ENCODE data around the gene VPS4A. TPM values are rescaled to one million over a fixed set of nuclear protein-coding genes. Genes with fewer than 3 reads are reported as not detected.
"Not testable (repeated sequence)": the region's sequence is repeated elsewhere in the genome, so short reads cannot be mapped to it uniquely, and the experiment has no call there.

VPS4A gene
- total RNA-seq, 2 experiments from 2014 or later, result 34.3 to 35.8 TPM

DNA sequence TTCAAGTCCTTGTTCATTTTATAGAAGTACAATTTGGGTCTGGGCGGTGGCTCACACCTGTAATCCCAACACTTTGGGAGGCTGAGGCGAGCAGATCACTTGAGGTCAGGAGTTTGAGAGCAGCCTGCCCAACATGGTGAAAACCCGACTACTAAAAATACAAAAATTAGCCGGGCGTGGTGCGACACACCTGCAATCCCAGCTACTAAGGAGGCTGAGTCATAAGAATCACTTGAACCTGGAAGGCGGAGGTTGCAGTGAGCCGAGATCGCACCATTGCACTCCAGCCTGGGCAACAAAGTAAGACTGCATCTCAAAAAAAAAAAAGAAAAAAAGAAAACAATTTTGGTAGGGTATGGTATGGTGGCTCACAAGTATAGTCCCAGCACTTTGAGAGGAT, 48.9 kb downstream of the VPS4A start:
- H3K4me3 Mint-ChIP-seq; H3K27me3 Mint-ChIP-seq (ENCODE audit: low read depth); CTCF ChIA-PET; intact Hi-C loops (cut with micrococcal nuclease); H3K27ac Mint-ChIP-seq; H3K4me1 Mint-ChIP-seq (ENCODE audit: low read depth); DNase-seq; H3K9me3 Mint-ChIP-seq: not testable (repeated sequence)
- H3K36me3 Mint-ChIP-seq (ENCODE audit: low read depth), result peaks cover 27% of the 10 kb centered on the region

DNA sequence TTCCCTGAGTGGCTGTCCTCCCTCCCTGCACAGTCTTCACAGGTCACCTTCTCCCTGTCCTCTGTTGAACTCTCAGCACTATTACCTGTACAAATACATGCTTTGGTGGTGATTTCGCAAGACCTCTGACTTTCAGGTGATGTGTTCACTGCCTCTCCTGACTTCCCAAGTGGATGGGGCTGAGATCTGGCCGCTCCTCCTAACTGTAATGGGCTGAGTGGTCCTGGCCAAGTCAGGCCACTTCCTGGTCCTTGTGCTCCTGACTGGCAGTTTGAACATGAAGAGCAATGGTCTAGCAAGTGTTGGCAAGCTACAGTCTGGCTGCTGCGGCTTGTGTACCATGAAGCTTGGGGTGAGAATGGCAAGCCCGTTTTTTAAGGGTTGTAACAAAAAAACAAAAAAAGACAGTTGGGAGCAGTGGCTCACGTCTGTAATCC, 52.1 kb downstream of the VPS4A start:
- no peak overlapping the region for H3K27ac Mint-ChIP-seq
- peaks cover 12% of the 10 kb centered on the region for H3K4me1 Mint-ChIP-seq (ENCODE audit: low read depth)
- peaks cover 32% of the 10 kb centered on the region for H3K36me3 Mint-ChIP-seq (ENCODE audit: low read depth)
- no peaks in the 10 kb centered on the region for H3K9me3 Mint-ChIP-seq
- no peaks in the 10 kb centered on the region for H3K27me3 Mint-ChIP-seq (ENCODE audit: low read depth)
- no peak overlapping the region for H3K4me3 Mint-ChIP-seq
- DNase-seq, result no peak
- intact Hi-C loops (cut with micrococcal nuclease), result no loop called here
- CTCF ChIA-PET, result no interaction called here

DNA sequence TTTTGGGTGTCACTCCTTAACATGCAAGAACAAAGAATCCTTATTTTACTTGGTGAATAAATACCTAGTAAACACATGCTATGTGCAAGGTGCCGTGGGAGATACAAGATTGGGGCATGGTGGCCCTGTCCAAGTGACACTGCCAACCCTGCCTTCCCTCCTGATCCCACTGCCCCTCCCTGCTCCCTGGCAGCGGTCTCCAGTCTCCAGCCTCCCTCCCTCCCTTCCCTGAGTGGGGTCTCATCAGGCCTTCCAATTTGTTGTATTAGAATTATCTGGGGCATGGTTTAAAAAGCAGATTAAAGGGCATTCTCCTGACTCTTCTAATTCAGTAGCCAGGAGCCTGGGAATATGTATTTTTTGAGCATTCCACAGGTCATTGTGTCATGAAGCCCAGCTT, 52.9 kb downstream of the VPS4A start:
- Mint-ChIP-seq H3K36me3 (ENCODE audit: low read depth) (peaks cover 35% of the 10 kb centered on the region), H3K4me3 (no peak overlapping the region), H3K4me1 (ENCODE audit: low read depth) (peaks cover 12% of the 10 kb centered on the region), H3K27me3 (ENCODE audit: low read depth) (no peaks in the 10 kb centered on the region), H3K9me3 (no peaks in the 10 kb centered on the region), H3K27ac (no peak overlapping the region)
- intact Hi-C loops (cut with micrococcal nuclease), result no loop called here
- CTCF ChIA-PET, result interaction anchor here (0.5 kb wide), 1 partner anchor 430 kb away, joined by 3 read pairs; no protein-coding TSS in a partner anchor
- no peak for DNase-seq

DNA sequence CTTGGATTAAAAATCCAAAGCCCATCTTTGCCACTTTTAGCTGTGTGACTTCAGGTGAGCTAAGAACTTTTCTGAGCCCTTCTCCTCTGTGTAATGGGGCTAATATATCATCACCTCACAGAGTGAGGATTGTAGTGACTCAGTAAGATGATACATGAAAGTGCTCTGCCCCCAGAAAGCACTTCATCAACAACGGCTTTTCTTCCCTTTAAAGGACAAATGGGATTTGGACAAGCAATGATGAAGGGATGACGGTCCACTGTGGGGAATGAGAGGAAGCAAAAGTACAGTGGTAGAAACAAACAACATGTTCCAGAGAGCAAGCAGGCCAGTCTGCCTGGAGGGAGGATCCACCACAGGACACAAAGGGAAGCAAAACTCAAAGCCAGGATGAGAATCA, 54.8 kb downstream of the VPS4A start:
- Mint-ChIP-seq H3K9me3 (no peaks in the 10 kb centered on the region), H3K4me1 (ENCODE audit: low read depth) (peaks cover 12% of the 10 kb centered on the region), H3K36me3 (ENCODE audit: low read depth) (peaks cover 48% of the 10 kb centered on the region), H3K27me3 (ENCODE audit: low read depth) (no peaks in the 10 kb centered on the region), H3K27ac (peak overlapping the region; percentile 53), H3K4me3 (no peak overlapping the region)
- DNase-seq, result no peak
- intact Hi-C loops (cut with micrococcal nuclease), result no loop called here
- CTCF ChIA-PET, result no interaction called here

DNA sequence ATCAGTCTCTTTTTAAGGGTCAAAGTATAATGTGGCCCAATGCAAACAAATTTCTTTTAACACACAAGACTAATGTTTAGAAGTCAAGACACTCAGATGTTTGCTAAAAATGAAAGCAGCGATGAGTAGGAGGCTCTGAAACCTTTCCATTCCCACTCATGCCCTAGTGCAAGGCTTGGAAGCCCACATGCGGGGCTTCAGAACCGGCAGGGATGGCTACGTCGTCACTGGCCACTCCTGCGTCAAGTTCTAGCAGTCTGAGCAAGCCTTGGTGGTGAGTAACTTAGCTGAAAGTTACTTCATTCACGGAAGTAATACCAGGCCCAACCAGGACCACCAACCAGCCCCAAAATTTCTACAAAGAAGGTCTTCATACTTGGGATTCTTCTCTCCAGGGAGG, 55.3 kb downstream of the VPS4A start:
- Mint-ChIP-seq H3K4me3 (no peak overlapping the region), H3K4me1 (ENCODE audit: low read depth) (peaks cover 12% of the 10 kb centered on the region), H3K27me3 (ENCODE audit: low read depth) (no peaks in the 10 kb centered on the region), H3K36me3 (ENCODE audit: low read depth) (peaks cover 48% of the 10 kb centered on the region), H3K27ac (no peak overlapping the region), H3K9me3 (no peaks in the 10 kb centered on the region)
- DNase-seq, result no peak
- CTCF ChIA-PET, result interaction anchor here (0.6 kb wide), 1 partner anchor 77 kb away, joined by 3 read pairs; no protein-coding TSS in a partner anchor
- intact Hi-C loops (cut with micrococcal nuclease), result no loop called here

DNA sequence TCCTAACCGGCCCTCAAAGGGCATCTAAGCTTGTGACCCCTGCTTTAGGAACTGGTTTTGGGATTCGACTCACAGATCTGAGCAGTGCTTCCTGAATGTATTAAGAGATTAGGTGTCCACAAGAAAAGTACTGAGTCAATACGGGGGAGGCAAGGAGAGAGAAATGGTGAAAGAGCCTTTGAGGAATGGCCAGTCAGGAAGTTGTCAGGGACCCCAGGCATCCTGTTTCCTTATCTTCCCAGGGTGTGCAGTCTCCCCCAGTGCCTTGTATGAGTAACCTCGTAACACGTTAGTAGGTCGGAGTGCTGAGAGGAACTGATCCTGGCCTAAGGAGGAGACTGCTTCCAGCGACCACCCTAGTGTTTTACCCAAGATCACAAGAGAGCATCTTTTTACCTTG, 56.8 kb downstream of the VPS4A start:
- peaks cover 12% of the 10 kb centered on the region for H3K4me1 Mint-ChIP-seq (ENCODE audit: low read depth)
- CTCF ChIA-PET, result no interaction called here
- H3K27ac Mint-ChIP-seq, result no peak overlapping the region
- H3K4me3 Mint-ChIP-seq, result no peak overlapping the region
- H3K9me3 Mint-ChIP-seq, result no peaks in the 10 kb centered on the region
- no peaks in the 10 kb centered on the region for H3K27me3 Mint-ChIP-seq (ENCODE audit: low read depth)
- DNase-seq, result no peak
- peaks cover 47% of the 10 kb centered on the region for H3K36me3 Mint-ChIP-seq (ENCODE audit: low read depth)
- intact Hi-C loops (cut with micrococcal nuclease), result no loop called here

DNA sequence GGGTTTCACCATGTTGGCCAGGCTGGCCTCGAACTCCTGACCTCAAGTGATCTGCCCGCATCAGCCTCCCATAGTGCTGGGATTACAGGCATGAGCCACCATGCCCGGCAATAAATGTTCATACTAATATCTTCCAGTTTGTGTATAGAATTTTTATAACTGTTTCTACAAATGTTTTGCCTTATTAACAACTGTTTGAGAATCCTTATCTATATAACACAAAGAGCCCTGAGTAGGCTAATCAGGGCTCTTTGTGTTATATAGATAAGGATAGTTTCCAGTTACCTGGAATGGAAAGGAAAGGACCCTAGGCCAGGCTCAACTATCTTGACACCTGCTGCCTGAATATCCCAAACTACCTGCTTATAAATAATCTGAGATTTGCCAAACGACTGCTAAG, 57.7 kb downstream of the VPS4A start:
- Mint-ChIP-seq H3K9me3 (no peaks in the 10 kb centered on the region), H3K36me3 (ENCODE audit: low read depth) (peaks cover 46% of the 10 kb centered on the region), H3K27me3 (ENCODE audit: low read depth) (no peaks in the 10 kb centered on the region), H3K4me3 (no peak overlapping the region), H3K27ac (no peak overlapping the region), H3K4me1 (ENCODE audit: low read depth) (peaks cover 15% of the 10 kb centered on the region)
- no peak for DNase-seq
- CTCF ChIA-PET, result no interaction called here
- intact Hi-C loops (cut with micrococcal nuclease), result no loop called here

DNA sequence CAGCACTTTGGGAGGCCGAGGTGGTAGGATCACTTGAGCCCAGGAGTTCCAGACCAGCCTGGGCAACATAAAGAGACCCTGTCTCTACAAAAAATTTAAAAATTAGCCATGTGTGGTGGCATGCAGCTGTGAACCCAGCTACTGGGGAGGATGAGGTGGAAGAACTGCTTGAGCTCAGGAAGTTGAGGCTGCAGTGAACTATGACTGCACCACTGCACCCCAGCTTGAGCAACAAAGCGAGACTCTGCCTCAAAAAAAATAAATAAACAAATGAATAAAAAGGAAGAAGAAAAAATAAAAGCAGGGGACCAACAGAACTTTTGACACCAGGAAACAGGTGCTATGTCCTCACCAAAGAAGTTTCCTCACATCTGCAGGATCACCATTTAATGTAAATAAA, 60.4 kb downstream of the VPS4A start:
- Mint-ChIP-seq H3K9me3 (no peaks in the 10 kb centered on the region), H3K27me3 (ENCODE audit: low read depth) (no peaks in the 10 kb centered on the region), H3K36me3 (ENCODE audit: low read depth) (peaks cover 41% of the 10 kb centered on the region), H3K4me3 (no peak overlapping the region), H3K4me1 (ENCODE audit: low read depth) (peaks cover 10% of the 10 kb centered on the region), H3K27ac (no peak overlapping the region)
- intact Hi-C loops (cut with micrococcal nuclease), result no loop called here
- CTCF ChIA-PET, result interaction anchor here (0.7 kb wide), 1 partner anchor 339 kb away, joined by 3 read pairs; no protein-coding TSS in a partner anchor
- DNase-seq, result no peak

DNA sequence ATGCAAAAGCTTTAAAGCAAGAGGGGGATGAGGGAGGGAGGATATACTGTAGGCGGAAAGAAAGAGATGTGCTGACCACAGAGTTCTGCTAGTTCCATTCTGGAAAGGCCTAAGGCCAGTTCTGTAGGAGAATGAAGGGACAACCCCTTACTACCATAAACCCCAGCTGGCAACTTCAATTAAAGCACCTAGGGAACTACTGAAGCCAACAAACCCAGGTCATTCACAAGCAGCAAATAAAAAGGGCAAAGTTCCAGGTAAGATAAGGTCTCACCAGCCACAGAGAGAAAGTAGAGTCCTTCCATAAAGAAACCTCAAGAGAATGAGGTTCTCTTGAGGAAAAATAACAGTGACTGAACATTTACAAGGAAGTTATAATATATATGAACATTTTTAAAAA, 61.9 kb downstream of the VPS4A start:
- no peak overlapping the region for H3K4me3 Mint-ChIP-seq
- no peaks in the 10 kb centered on the region for H3K27me3 Mint-ChIP-seq (ENCODE audit: low read depth)
- CTCF ChIA-PET, result interaction anchor here (0.6 to 0.7 kb wide), 2 partner anchors 23 to 178 kb away, joined by 3 read pairs; no protein-coding TSS in a partner anchor
- no peak for DNase-seq
- H3K9me3 Mint-ChIP-seq, result no peaks in the 10 kb centered on the region
- no peak overlapping the region for H3K27ac Mint-ChIP-seq
- peaks cover 41% of the 10 kb centered on the region for H3K36me3 Mint-ChIP-seq (ENCODE audit: low read depth)
- intact Hi-C loops (cut with micrococcal nuclease), result no loop called here
- H3K4me1 Mint-ChIP-seq (ENCODE audit: low read depth), result peaks cover 9% of the 10 kb centered on the region

Other genes starting within 250 kb of the VPS4A start
- under 1 TPM; 0.20 to 0.31 TPM for gene HAS3, start 205.7 kb upstream of the VPS4A start, total RNA-seq
- gene CHTF8, start 178.8 kb upstream of the VPS4A start, total RNA-seq, result 100 to 1,000 TPM; 114 to 117 TPM
- 10 to 100 TPM; 62.6 to 69.8 TPM for gene UTP4, start 178.7 kb upstream of the VPS4A start, total RNA-seq
- 1 to 10 TPM; 7.3 to 7.8 TPM for gene SNTB2, start 124.2 kb upstream of the VPS4A start, total RNA-seq
- 10 to 100 TPM; 12.3 to 13.9 TPM for gene PDF, start 19.2 kb downstream of the VPS4A start, total RNA-seq
- gene COG8, start 28.2 kb downstream of the VPS4A start, total RNA-seq, result 10 to 100 TPM; 21.0 to 22.6 TPM
- 10 to 100 TPM; 35.3 to 36.8 TPM for gene NIP7, start 28.4 kb downstream of the VPS4A start, total RNA-seq
- gene TMED6, start 40.4 kb downstream of the VPS4A start, total RNA-seq, result under 1 TPM; 0.86 to 0.88 TPM
- 10 to 100 TPM; 38.6 to 40.1 TPM for gene TERF2, start 74.7 kb downstream of the VPS4A start, total RNA-seq
- 100 to 1,000 TPM; 160 to 172 TPM for gene CYB5B, start 113.3 kb downstream of the VPS4A start, total RNA-seq

Data from activated naive CD4-positive, alpha-beta T cell treated with anti-CD3 and anti-CD28 coated beads for 36 hours (primary cell).